ENCODE measurements around the gene OTOF.

GRCh38 chr2:26523750-26524149 is 45.8 kb upstream of the OTOF start:
- no peak for TF ChIP-seq CTCF (IDR thresholded peaks at IDR 0.05)
- no peak for TF ChIP-seq POLR2A (IDR thresholded peaks at IDR 0.05)
